Adipose tissue (tissue), 3 donors: ENCODE data around the gene TPST1. TPM values are rescaled to one million over a fixed set of nuclear protein-coding genes. Genes with fewer than 3 reads are reported as not detected.

Experiments used
- H3K27ac ChIP-seq: one replicate; pipeline ENCODE4 v1.5.1; 2013; ENCODE audit warnings: low read depth, low read length
- WGBS, 3 donors: extraction: QIAGEN DNeasy Blood & Tissue Kit; methylation state at CpG; one replicate each; pipeline ENCODE4 v1.1.7; 2013; 5-methylcytosine and 5-hydroxymethylcytosine counted together
- polyA plus RNA-seq, 3 donors: library from polyadenylated mRNA; stranded (reverse); fragments of 200-250 nt; gene quantifications; one replicate each; pipeline ENCODE4 v1.2.3, GENCODE V29; 2013
- donor health status: healthy with polysubstance abuse.
- donor health status: Bipolar disorder and iron deficiency.
- donor health status: healthy.

The TPST1 gene
- polyA plus RNA-seq, 3 donors, result 4.6 to 16.4 (median 11.8) TPM

DNA sequence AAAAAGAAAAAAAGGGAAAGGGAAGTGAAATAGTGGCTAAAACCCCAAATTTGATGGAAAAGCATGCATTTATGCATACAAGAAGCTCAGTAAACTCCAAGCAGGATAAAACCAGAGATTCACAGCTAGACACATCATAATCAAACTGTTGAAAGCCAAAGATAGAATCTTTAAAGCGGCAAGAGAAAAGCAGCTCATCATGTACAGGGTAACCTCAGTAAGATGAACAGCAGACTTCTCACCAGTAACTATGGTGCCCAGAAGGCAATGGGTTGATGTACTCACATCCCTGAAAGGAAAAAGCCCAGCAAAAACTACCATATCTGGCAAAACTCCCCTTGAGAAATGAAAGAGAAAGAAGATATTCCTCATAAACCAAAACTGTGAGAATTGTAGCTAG, 60.4 kb downstream of the TPST1 start:
- WGBS, 3 donors, result 96 to 100% (median 100%) methylated on average over 1 of the region's 1 CpG
- no peak overlapping the region for H3K27ac ChIP-seq

DNA sequence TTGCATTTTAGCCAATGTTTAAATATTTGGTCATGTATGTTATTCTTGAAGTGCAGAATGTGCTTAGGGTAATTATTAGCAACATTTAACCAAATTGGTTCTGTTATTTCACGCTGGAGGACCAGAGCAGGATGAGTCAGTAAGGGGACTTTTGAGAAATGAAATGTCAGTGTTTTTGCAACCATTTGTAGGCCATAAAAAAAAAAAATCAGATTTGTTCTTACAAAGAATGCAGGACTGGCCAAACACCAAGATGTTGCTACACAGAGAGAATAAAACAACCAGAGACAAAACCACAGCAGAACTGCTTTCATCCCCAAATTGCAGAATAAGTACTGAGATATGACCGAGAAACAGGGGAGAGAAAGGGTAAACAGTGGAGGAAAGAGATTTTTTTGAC, 62.1 kb downstream of the TPST1 start:
- WGBS, 3 donors, result 47 to 81% (median 59%) methylated on average over 2 of the region's 2 CpGs
- H3K27ac ChIP-seq, result no peak overlapping the region

DNA sequence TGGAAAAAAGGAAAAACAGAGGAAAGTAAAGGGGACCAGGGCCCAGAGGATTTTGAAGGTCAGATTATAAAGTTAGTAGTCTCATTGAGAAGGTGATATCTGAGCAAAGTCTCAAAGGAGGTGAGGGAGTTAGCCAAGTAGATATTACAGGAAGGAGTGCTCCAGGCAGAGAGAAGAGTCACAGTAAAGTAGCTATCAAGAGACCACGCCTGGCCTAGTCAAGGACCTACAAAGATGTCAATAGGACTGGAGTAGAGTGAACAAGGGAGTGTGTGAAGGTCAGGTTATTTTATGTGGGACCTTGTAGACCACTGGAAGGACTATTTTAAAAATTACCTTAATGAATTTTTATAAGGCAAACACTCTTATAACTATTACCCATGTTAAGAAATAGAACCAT, 64.8 kb downstream of the TPST1 start:
- H3K27ac ChIP-seq, result no peak overlapping the region
- 95 to 100% (median 98%) methylated on average over 1 of the region's 1 CpG for WGBS, 3 donors

DNA sequence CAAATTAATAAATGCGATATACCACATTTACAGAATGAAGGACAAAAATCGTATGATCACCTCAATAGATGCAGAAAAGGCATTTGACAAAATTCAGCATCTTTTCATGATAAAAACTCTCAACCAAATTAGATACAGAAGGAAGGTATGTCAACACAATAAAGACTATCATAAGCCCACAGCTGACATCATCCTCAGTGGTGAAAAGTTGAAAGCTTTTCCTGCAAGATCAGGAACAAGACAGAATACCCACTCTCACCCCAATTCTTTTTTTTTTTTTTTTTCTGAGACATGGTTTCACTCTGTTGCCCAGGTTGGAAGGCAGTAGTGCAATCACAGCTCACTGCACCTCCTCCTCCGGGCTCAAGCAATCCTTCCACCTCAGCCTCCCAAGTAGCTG, 67.2 kb downstream of the TPST1 start:
- no peak overlapping the region for H3K27ac ChIP-seq
- WGBS, 3 donors, result 95 to 99% (median 95%) methylated on average over 3 of the region's 3 CpGs

DNA sequence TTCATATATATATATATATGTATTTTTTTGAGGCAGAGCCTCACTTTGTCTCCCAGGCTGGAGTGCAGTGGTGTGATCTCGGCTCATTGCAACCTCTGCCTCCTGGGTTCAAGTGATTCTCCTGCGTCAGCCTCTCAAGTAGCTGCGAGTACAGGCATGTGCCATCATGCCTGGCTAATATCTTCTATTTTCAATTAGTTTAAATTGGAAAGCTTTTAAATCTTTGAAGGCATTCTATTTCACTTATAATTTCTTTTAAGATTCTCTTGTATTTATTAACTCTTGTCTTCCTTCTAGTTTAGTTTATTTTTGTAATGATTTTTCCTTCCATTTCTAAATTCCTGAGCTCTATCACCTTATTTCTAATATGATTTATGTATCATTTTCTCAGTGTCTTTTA, 71.2 kb downstream of the TPST1 start:
- WGBS, 3 donors, result 93 to 96% (median 93%) methylated on average over 3 of the region's 3 CpGs

DNA sequence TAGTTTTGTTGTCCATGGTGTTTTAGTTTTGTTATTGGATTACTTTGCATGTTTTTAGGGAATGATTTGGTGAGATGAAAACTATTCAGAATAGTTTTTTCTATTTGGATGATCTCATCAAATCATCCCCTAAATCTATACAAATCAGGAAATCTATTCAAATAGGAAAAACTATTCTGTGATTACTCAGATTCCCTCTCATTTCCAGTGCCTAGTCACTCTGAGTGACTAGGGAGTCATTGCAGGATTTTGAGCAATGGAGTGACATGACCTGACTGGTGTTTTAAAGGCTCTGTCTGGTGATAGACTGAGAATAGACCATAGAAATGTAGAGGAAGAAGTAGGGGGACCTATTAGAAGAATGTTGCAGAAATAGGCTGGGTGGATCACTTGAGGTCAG, 72.4 kb downstream of the TPST1 start:
- no peak overlapping the region for H3K27ac ChIP-seq

More for the DNA sequence above, 71.2 kb downstream of the TPST1 start:
- no peak overlapping the region for H3K27ac ChIP-seq

DNA sequence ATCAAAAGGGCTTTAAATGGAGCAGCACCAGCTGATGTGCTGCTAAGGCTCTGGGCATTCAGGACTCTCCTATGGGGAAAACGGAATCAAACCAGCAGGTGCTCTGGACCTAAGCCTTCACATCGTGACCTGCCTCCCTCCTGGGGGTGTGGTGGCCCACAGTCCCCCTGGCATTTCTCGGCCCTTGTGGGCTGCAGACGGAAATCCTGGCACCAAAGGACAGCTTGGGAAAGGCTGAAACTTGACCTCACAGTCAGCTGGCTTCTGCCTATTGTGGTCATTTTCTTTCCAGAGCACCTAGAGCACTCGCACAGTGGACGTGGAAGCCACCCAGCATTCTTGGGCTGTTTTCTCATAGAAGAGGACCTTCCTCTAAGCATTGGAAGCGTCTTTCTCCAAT, 74.8 kb downstream of the TPST1 start:
- H3K27ac ChIP-seq, result no peak overlapping the region
- 90 to 95% (median 90%) methylated on average over 7 of the region's 7 CpGs for WGBS, 3 donors

DNA sequence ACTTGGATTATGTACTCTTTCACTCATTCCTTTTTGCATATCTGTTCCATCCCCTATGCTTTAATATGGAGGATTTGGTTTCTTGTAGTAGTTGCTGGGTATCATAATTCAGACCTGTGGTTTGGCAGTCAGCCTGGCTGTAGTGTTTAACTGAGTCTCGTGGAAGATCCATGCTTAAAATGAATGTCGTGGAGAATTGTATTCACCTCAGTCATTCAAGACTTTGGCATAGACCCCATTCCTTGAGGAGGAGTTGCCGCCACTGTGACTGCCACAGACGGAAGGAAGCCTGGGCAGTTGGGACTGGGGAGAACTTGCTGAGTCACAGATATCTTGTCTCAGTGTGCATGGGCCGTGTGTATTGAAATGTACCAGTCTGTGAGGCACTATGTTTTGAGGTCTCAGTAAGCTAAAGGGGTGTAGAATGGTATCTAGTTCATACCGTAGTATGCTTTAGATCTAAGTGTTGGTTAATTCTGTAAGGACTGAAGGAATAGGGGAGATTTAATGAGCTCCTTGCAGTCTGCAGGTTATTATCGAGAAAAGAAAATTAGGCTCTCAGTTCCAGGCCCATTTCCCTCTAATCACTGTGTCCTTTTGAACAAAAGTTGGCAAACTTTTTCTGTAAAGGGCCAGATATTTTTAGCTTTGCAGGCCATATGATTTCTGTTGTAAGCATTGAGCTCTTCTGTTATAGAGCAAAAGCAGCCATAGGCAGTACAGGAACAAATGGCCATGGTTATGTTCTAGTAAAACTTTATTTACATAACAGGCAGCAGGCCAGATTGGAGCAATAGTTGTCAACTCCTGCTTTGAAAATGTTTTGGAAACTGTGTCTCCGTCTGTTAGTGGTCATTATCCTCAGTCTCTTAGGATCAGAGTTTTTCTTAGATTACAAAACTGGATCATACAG, 76.8 kb downstream of the TPST1 start:
- 28 to 70% (median 33%) methylated on average over 8 of the region's 8 CpGs for WGBS, 3 donors
- H3K27ac ChIP-seq, result no peak overlapping the region

DNA sequence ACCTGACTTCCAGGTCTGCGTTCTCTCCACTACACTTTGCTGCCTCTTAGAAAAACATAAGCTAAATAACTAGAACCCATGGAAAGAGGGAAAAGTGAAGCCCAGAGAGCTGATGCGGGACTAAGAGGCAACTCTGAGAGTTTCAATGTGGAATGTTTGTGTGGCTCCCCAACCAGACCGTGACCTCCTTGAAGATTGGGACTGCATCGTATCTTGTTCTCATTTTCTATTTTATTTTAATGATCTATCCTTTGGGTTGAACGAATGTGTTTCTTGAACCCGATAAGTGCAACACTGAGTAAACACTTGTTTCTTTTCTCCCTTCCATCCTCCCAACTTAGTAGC, 77.4 kb downstream of the TPST1 start:
- no peak overlapping the region for H3K27ac ChIP-seq
- 75 to 93% (median 87%) methylated on average over 6 of the region's 6 CpGs for WGBS, 3 donors

DNA sequence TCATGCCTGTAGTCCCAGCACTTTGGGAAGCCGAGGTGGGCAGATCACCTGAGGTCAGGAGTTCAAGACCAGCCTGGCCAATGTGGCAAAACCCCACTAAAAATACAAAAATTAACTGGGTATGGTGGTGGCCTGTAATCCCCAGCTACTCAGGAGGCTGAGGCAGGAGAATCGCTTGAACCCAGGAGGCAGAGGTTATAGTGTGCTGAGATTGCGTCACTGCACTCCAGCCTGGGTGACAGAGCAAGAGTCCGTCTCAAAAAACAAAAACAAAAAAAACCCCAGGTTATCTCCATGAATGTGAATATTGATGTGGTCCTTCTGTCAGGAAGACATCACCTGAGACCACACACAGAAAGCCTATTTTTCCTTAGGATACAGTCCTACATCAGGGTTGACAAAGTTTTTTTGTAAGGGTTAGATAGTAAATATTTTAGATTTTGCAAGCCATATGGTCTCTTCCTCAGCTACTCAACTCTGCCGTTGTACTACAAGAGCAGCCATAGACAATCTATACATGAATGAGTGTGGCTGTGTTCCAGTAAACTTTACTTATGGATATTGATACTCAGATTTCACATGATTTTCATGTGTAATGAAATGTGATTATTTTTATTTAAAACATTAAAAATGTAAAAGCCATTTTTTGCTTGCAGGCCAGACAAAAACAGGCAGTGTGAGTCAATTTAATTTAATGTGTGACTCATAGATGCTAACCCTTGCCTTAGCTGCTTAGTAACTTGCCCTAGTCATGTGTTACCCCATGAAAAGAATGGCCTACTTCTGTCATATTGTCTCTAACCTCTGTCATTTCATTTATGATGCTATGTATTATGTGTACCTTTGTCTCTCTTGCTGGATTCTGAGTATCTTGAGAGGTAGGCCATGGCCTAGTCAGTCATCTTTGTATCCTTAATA, 78.1 kb downstream of the TPST1 start:
- no peak overlapping the region for H3K27ac ChIP-seq
- WGBS, 3 donors, result 85 to 89% (median 86%) methylated on average over 5 of the region's 5 CpGs

DNA sequence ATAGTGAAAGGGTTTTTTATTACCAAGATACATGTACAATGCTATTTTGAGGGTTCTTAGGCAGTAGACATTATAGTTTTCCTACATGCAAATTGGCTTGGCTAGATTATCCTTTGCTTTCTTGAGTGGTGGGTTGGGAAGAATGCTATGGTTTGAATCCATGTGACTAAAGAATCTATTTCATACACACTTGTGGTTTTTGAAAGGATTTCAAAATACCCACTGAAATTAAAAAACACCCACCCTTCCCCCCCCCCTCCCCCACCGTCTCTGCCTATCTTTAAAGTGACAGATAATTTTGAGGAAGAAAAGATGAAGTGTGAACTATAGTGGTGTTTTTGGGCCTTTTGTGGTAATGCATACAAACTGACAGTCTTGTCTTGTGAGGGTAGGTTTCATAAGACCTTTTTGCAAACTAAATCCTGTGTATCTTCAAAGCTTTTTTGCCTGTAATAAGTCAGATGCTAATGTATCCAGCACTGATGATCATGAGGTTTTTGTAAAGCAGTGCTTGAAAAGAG, 90.9 kb downstream of the TPST1 start:
- H3K27ac ChIP-seq, result no peak overlapping the region
- 35 to 70% (median 58%) methylated on average over 1 of the region's 1 CpG for WGBS, 3 donors

DNA sequence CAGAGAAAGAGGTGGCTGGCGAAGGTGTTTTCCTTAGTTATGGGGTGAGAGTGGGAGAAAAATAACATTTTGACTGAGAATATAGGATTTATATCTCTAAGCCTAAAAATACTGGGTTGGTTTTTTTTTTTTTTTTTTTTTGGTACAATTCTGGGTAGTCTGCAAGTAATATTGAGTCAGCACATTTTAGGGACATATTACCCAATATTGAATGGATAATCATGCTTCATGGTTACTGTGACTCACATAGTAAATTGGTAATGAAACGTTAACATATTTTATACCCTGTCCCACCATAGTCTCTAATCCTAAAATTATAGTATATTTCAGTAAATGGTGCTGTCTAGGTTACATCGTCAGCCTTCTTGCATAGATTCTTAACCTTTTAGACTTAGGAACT, 91.4 kb downstream of the TPST1 start:
- WGBS, 3 donors, result 55 to 98% (median 63%) methylated on average over 3 of the region's 3 CpGs
- H3K27ac ChIP-seq, result no peak overlapping the region

DNA sequence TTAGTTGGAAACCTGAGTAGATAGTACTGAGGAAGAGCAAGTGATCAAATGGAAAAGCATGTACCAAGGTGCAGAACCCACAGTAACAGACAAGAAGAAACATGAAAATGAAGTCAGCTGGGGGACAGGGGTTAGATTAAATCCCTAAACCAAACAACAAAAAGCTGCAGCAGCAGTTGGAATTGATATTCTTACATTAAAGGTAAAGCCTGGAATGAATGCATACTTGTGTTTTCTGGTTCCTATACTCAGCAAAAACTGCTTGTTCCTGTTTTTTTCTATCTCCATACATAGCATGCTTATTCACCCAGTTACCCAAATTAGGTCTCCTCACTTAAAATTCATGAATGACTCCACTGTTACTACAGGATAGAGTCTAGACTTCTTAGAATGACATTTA, 92.4 kb downstream of the TPST1 start:
- no peak overlapping the region for H3K27ac ChIP-seq

DNA sequence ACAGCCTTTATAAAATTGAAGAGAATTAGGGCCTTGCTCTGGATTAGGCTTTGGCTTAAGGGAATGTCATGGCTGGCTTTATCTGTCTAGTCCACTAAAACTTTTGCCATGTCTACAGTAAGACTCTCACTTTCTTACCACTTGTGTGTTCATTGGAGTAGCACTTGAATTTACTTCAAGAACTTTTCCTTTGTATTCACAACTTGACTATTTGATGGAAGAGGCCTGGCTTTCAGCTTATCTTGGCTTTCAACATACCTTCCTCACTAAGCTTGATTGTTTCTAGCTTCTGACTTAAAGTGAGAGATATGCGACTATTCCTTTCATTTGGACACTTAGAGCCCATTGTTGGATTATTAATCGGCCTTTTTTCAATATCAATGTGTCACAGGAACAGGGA, 96.1 kb downstream of the TPST1 start:
- WGBS, 3 donors, result 79 to 92% (median 90%) methylated on average over 2 of the region's 2 CpGs
- no peak overlapping the region for H3K27ac ChIP-seq

DNA sequence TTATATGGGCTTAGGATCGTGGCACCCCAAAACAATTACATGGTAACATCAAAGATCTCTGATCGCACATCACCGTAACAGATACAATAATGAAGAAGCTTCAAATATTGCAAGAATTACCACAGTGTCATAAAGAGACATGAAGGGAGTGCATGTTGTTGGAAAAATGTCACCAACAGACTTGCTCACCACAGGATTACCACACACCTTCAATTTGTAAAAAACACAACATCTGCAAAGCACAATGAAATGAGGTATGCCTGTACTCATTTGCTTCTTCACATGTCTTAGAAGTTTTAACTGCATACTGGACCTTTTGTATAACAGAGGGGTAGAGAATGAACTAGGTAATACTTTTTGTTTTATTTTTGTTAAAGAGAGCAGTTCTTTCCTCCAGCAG, 96.6 kb downstream of the TPST1 start:
- WGBS, 3 donors, result 72 to 95% (median 83%) methylated on average over 3 of the region's 3 CpGs
- no peak overlapping the region for H3K27ac ChIP-seq

DNA sequence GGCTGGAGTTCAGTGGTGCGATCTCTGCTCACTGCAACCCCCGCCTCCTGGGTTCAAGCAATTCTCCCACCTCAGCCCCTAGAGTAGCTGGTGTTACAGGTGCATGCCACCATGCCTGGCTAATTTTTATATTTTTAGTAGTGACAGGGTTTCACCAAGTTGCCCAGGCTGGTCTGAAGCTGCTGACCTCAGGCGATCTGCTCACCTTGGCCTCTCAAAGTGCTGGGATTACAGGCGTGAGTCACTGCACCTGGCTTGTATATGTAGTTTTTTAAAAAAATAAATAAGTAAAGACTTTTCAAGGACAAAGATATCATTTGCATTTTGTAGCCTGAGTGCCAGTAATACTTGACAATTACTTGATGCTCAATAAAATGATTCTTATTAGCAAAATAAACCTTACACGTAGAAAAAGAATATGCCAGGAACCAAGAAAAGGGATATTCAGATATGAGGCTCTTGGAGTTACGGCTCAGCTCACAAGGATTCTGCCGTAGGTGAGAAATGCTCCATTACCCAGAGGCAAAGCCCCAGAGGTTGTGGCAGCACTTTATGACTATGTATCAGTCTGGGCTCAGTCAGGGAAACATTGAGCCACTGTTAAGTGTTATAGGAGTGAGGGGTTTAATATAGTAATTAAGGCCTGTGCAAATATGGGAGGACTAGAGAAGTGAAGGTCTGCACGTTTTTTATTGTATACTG, 98.5 kb downstream of the TPST1 start:
- H3K27ac ChIP-seq, result no peak overlapping the region
- WGBS, 3 donors, result 54 to 94% (median 92%) methylated on average over 8 of the region's 8 CpGs

DNA sequence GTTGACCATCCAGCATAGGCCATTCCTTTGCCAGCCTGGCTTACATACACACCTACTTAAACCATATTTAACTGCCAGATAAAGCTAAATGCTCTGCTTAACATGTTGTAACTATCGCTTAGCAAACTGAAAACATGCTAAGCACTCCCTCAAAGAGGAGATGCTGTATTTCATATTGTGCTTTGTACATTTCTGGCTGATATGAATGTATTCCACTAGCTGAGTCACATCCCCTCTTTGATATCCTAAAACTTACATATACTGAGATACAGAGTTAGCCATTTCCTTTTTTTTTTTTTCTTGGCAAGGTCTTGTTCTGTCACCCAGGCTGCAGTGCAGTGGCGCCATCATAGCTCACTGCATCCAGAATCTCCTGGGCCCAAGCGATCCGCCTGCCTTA, 99.4 kb downstream of the TPST1 start:
- 94 to 96% (median 94%) methylated on average over 4 of the region's 4 CpGs for WGBS, 3 donors
- no peak overlapping the region for H3K27ac ChIP-seq

DNA sequence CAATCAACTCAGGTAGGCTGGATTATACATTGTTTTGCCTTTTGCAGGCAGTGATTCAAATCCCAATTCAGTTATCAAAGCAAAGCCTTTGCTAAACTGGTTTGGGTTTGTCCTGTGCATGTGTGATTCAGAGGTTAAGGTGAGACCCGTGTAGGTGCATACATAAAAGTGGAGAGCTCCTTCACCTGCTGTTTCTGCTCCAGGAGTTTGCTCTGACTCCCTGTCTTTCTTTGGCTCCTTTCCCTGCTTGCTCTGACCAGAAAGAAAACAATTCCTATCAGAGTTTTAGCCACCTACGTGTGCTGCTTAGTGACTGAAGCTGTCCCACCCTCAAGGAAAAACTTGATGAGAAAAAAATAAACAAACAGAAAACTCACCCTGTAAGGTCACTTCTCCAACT, 101.1 kb downstream of the TPST1 start:
- WGBS, 3 donors, result 35 to 69% (median 48%) methylated on average over 2 of the region's 2 CpGs
- H3K27ac ChIP-seq, result no peak overlapping the region
